Neural progenitor cell (in vitro differentiated cells): ENCODE data around the gene DPH1. TPM values are rescaled to one million over a fixed set of nuclear protein-coding genes. Genes with fewer than 3 reads are reported as not detected.

Experiments
- DNase-seq: peaks from one replicate; pipeline ENCODE4 v3.0.0-alpha.2; 2016; ENCODE audit warnings: low spot score
- H2AFZ ChIP-seq: fragments of 200-600 bp; sonication (generic); replicated peaks from 2 replicates; pipeline ENCODE4 v1.6.1; 2016; ENCODE audit warnings: antibody characterized with exemption
- H3F3A ChIP-seq: fragments of 200-600 bp; sonication (generic); 2 replicates; pipeline ENCODE4 v1.6.1; 2016; ENCODE audit warnings: antibody characterized with exemption, low read depth
- H3K27ac ChIP-seq: fragments of 200-600 bp; sonication (generic); 2 replicates; pipeline ENCODE4 v1.5.1; 2016; ENCODE audit warnings: mild to moderate bottlenecking
- H3K27me3 ChIP-seq: fragments of 200-600 bp; sonication (generic); 2 replicates; pipeline ENCODE4 v1.6.1; 2016; ENCODE audit warnings: mild to moderate bottlenecking, moderate library complexity
- H3K36me3 ChIP-seq: fragments of 200-600 bp; sonication (generic); 2 replicates; pipeline ENCODE4 v1.5.1; 2016
- H3K4me1 ChIP-seq: fragments of 200-600 bp; sonication (generic); 2 replicates; pipeline ENCODE4 v1.6.1; 2016; ENCODE audit warnings: mixed run types
- H3K4me2 ChIP-seq: fragments of 200-600 bp; sonication (generic); 2 replicates; pipeline ENCODE4 v1.6.1; 2016
- H3K4me3 ChIP-seq: fragments of 200-600 bp; sonication (generic); 2 replicates; pipeline ENCODE4 v1.5.1; 2016
- H3K79me2 ChIP-seq: fragments of 200-600 bp; sonication (generic); 2 replicates; pipeline ENCODE4 v1.6.1; 2016; ENCODE audit warnings: low read depth
- H3K9ac ChIP-seq: fragments of 200-600 bp; sonication (generic); 2 replicates; pipeline ENCODE4 v1.6.1; 2016
- H3K9me3 ChIP-seq: fragments of 200-600 bp; sonication (generic); 2 replicates; pipeline ENCODE4 v1.5.1; 2016; ENCODE audit warnings: low read depth
- H4K20me1 ChIP-seq: fragments of 200-600 bp; sonication (generic); 2 replicates; pipeline ENCODE4 v1.6.1; 2016; ENCODE audit warnings: low read depth
- H3K27ac Mint-ChIP-seq: 3 replicates; pipeline ENCODE4 v1.8.0; 2021; ENCODE audit warnings: mixed read lengths
- H3K27me3 Mint-ChIP-seq: 2 replicates; pipeline ENCODE4 v1.8.0; 2022; ENCODE audit warnings: low read depth, mild to moderate bottlenecking, inconsistent platforms, moderate library complexity, mixed read lengths; ENCODE audit not compliant: insufficient read depth
- H3K36me3 Mint-ChIP-seq: 3 replicates; pipeline ENCODE4 v1.8.0; 2021; ENCODE audit warnings: mixed read lengths
- H3K4me1 Mint-ChIP-seq: 3 replicates; pipeline ENCODE4 v1.8.0; 2021; ENCODE audit warnings: mixed read lengths
- H3K4me3 Mint-ChIP-seq: 3 replicates; pipeline ENCODE4 v1.8.0; 2021; ENCODE audit warnings: mild to moderate bottlenecking, moderate library complexity, mixed read lengths
- H3K9me3 Mint-ChIP-seq: 3 replicates; pipeline ENCODE4 v1.8.0; 2020; ENCODE audit warnings: mixed read lengths
- CTCF ChIP-seq: fragments of 200-600 bp; sonication (generic); IDR thresholded peaks from 2 replicates; pipeline ENCODE4 v1.5.1; 2017; ENCODE audit warnings: antibody characterized with exemption, mild to moderate bottlenecking
- EZH2 ChIP-seq: fragments of 200-600 bp; sonication (generic); IDR thresholded peaks from 2 replicates; pipeline ENCODE4 v1.6.1; 2017; ENCODE audit warnings: antibody characterized with exemption, mild to moderate bottlenecking, moderate library complexity
- EZH2phosphoT487 ChIP-seq: fragments of 200-600 bp; sonication (generic); IDR thresholded peaks from 2 replicates; pipeline ENCODE4 v1.6.1; 2017; ENCODE audit warnings: antibody characterized with exemption
- total RNA-seq: library from RNA; depleted of rRNA; stranded (reverse); fragments of >200 nt; gene quantifications from 2 replicates; pipeline ENCODE4 v1.2.3, GENCODE V29; 2015; ENCODE audit warnings: low replicate concordance

Gene DPH1
- total RNA-seq, 1 donor from 2014 or later = 21.1 TPM

- Histone ChIP-seq H3K36me3 (no peaks in the 10 kb centered on the region), H2AFZ (no peak overlapping the region), H4K20me1 (peaks cover 18% of the 10 kb centered on the region), H3K27me3 (no peaks in the 10 kb centered on the region), H3K79me2 (no peaks in the 10 kb centered on the region), H3K4me3 (no peak overlapping the region), H3K9ac (no peak overlapping the region), H3K9me3 (no peaks in the 10 kb centered on the region), H3K4me2 (no peak overlapping the region), H3K27ac (no peak overlapping the region), H3F3A (peaks cover 8% of the 10 kb centered on the region), H3K4me1 (peaks cover 11% of the 10 kb centered on the region)
- Mint-ChIP-seq H3K4me1 (peaks cover 10% of the 10 kb centered on the region), H3K27me3 (peaks cover 3% of the 10 kb centered on the region), H3K9me3 (no peaks in the 10 kb centered on the region), H3K27ac (no peak overlapping the region), H3K4me3 (no peak overlapping the region), H3K36me3 (peaks cover 30% of the 10 kb centered on the region)
- TF ChIP-seq EZH2phosphoT487 (no peak), CTCF (no peak), EZH2 (no peak)
- no peak for DNase-seq
Observed at GRCh38 chr17:2077040-2077439, 47.1 kb downstream of the DPH1 start.

- no peaks in the 10 kb centered on the region for H3K79me2 ChIP-seq
- H3K9ac ChIP-seq = no peak overlapping the region
- H3K4me2 ChIP-seq = no peak overlapping the region
- Mint-ChIP-seq H3K4me1 (peaks cover 10% of the 10 kb centered on the region), H3K9me3 (no peaks in the 10 kb centered on the region), H3K27me3 (peaks cover 3% of the 10 kb centered on the region), H3K27ac (no peak overlapping the region), H3K36me3 (peaks cover 30% of the 10 kb centered on the region), H3K4me3 (peak overlapping the region; percentile 28)
- no peaks in the 10 kb centered on the region for H3F3A ChIP-seq
- DNase-seq = no peak
- TF ChIP-seq EZH2phosphoT487 = no peak
- no peak for TF ChIP-seq EZH2
- no peak for TF ChIP-seq CTCF
- no peaks in the 10 kb centered on the region for H3K9me3 ChIP-seq
- H2AFZ ChIP-seq = no peak overlapping the region
- H3K36me3 ChIP-seq = no peaks in the 10 kb centered on the region
- no peaks in the 10 kb centered on the region for H3K4me1 ChIP-seq
- no peaks in the 10 kb centered on the region for H3K27me3 ChIP-seq
- peaks cover 4% of the 10 kb centered on the region for H4K20me1 ChIP-seq
- H3K4me3 ChIP-seq = no peak overlapping the region
- H3K27ac ChIP-seq = no peak overlapping the region
Observed at GRCh38 chr17:2081564-2081963, 51.6 kb downstream of the DPH1 start.

- H3K36me3 ChIP-seq = no peaks in the 10 kb centered on the region
- no peaks in the 10 kb centered on the region for H3K79me2 ChIP-seq
- no peaks in the 10 kb centered on the region for H3K4me1 ChIP-seq
- peak overlapping the region; percentile 28 for H3K4me3 Mint-ChIP-seq
- H3K27ac Mint-ChIP-seq = no peak overlapping the region
- H3K4me1 Mint-ChIP-seq = peaks cover 10% of the 10 kb centered on the region
- H3K27ac ChIP-seq = no peak overlapping the region
- no peaks in the 10 kb centered on the region for H3K9me3 ChIP-seq
- no peak for DNase-seq
- peaks cover 3% of the 10 kb centered on the region for H4K20me1 ChIP-seq
- H3K27me3 ChIP-seq = no peaks in the 10 kb centered on the region
- no peak for TF ChIP-seq CTCF
- no peak for TF ChIP-seq EZH2phosphoT487
- no peak for TF ChIP-seq EZH2
- no peak overlapping the region for H3K9ac ChIP-seq
- peaks cover 30% of the 10 kb centered on the region for H3K36me3 Mint-ChIP-seq
- no peaks in the 10 kb centered on the region for H3F3A ChIP-seq
- H3K9me3 Mint-ChIP-seq = no peaks in the 10 kb centered on the region
- no peak overlapping the region for H3K4me3 ChIP-seq
- no peak overlapping the region for H3K4me2 ChIP-seq
- no peak overlapping the region for H2AFZ ChIP-seq
- peaks cover 3% of the 10 kb centered on the region for H3K27me3 Mint-ChIP-seq
Observed at GRCh38 chr17:2082003-2082781, 52.2 kb downstream of the DPH1 start.
